Measurements from ENCODE around the gene UQCC3.

Gene UQCC3

GRCh38 chr11:62652161-62653006 lies 19.1 kb upstream of the UQCC3 start:
- TF ChIP-seq CTCF (IDR thresholded peaks at IDR 0.05; ENCODE audit: insufficient read depth, low read depth, low read length, missing control alignments), result no peak
- H3K4me3 ChIP-seq (ENCODE audit: low read depth, low read length), result peak overlapping the region; percentile 95
- no peak for DNase-seq (ENCODE audit: low read depth)

- TF ChIP-seq CTCF (IDR thresholded peaks at IDR 0.05; ENCODE audit: insufficient read depth, low read depth, low read length, missing control alignments), result no peak
- DNase-seq (ENCODE audit: low read depth), result no peak
Observed at GRCh38 chr11:62654297-62654696, 17.2 kb upstream of the UQCC3 start.

GRCh38 chr11:62656796-62657429 lies 14.6 kb upstream of the UQCC3 start:
- DNase-seq (ENCODE audit: low read depth), result no peak
- TF ChIP-seq CTCF (IDR thresholded peaks at IDR 0.05; ENCODE audit: insufficient read depth, low read depth, low read length, missing control alignments), result no peak
- H3K4me3 ChIP-seq (ENCODE audit: low read depth, low read length), result no peak overlapping the region

More at GRCh38 chr11:62654297-62654696, 17.2 kb upstream of the UQCC3 start:
- no peak overlapping the region for H3K4me3 ChIP-seq (ENCODE audit: low read depth, low read length)

- H3K4me3 ChIP-seq (ENCODE audit: low read depth, low read length), result peak overlapping the region; percentile 94
- no peak for TF ChIP-seq CTCF (IDR thresholded peaks at IDR 0.05; ENCODE audit: insufficient read depth, low read depth, low read length, missing control alignments)
- DNase-seq (ENCODE audit: low read depth), result peak; percentile 86
Observed at GRCh38 chr11:62664405-62665074, 6.9 kb upstream of the UQCC3 start.

GRCh38 chr11:62665075-62665598 lies 6.3 kb upstream of the UQCC3 start, which contains the start of the genes C11orf98 and CSKMT:
Gene C11orf98 (minus strand): TSS chr11:62665210. CDS start chr11:62665169, 41 bp downstream.
Gene CSKMT (plus strand): TSS chr11:62665312. CDS start chr11:62665880, 568 bp downstream.
- H3K4me3 ChIP-seq (ENCODE audit: low read depth, low read length), result peak within 1 kb of the TSS; percentile 94
- TF ChIP-seq CTCF (IDR thresholded peaks at IDR 0.05; ENCODE audit: insufficient read depth, low read depth, low read length, missing control alignments), result no peak
- peak; percentile 97 for DNase-seq (ENCODE audit: low read depth)

- H3K4me3 ChIP-seq (ENCODE audit: low read depth, low read length), result peak overlapping the region; percentile 94
- peak; percentile 74 for DNase-seq (ENCODE audit: low read depth)
- TF ChIP-seq CTCF (IDR thresholded peaks at IDR 0.05; ENCODE audit: insufficient read depth, low read depth, low read length, missing control alignments), result no peak
Observed at GRCh38 chr11:62665599-62666258, 5.7 kb upstream of the UQCC3 start.

Data from GM12865 (cell line).